TTC549 (cell line): Measurements from ENCODE around the gene ZNF74.
"Not testable (repeated sequence)": the region's sequence is repeated elsewhere in the genome, so short reads cannot be mapped to it uniquely, and the experiment has no call there.

Experiments
- FAIRE-seq: peaks from 2 replicates; lab custom pipeline; 2012; peaks lifted over from hg19 to GRCh38; lab: Jason Lieb, UNC

ZNF74 gene

GRCh38 chr22:20448630-20449029 is 54.7 kb downstream of the ZNF74 start:
- no peak for FAIRE-seq

GRCh38 chr22:20449819-20450550 is 56.0 kb downstream of the ZNF74 start:
- no peak for FAIRE-seq

GRCh38 chr22:20450551-20450906 is 56.6 kb downstream of the ZNF74 start:
- FAIRE-seq, result no peak

DNA sequence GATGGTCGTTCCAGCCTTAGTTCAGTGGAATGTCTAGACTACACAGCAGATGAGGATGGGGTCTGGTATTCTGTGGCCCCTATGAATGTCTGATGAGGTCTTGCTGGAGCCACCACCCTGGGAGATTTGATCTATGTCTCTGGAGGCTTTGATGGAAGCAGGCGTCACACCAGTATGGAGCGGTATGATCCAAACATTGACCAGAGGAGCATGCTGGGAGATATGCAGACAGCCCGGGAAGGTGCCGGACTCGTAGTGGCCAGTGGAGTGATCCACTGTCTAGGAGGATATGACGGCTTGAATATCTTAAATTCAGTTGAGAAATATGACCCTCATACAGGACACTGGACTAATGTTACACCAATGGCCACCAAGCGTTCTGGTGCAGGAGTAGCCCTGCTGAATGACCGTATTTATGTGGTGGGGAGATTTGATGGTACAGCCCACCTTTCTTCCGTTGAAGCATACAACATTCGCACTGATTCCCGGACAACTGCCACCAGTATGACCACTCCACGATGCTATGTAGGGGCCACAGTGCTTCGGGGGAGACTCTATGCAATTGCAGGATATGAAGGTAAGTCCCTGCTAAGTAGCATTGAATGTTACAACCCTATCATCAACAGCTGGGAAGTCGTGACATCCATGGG is 57.3 kb downstream of the ZNF74 start:
- not testable (repeated sequence) for FAIRE-seq

DNA sequence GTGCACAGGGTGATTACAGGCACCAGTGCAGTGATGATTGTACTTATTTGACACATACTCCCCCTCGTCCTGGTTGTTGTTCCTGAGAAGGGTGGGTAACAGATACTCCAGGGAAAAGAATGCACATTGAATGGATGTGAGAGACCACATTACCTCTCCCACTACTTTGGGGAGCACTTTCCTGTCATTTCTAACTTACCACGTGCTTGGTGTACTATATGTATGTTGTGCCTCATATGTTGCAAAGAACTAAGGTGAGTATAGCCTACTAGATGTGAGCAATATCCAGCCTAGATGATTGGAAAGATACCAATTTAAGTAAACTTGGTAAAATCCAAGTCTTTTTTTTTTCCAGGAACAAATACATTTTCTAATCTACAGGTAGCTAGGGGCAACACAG is 58.0 kb downstream of the ZNF74 start:
- no peak for FAIRE-seq

DNA sequence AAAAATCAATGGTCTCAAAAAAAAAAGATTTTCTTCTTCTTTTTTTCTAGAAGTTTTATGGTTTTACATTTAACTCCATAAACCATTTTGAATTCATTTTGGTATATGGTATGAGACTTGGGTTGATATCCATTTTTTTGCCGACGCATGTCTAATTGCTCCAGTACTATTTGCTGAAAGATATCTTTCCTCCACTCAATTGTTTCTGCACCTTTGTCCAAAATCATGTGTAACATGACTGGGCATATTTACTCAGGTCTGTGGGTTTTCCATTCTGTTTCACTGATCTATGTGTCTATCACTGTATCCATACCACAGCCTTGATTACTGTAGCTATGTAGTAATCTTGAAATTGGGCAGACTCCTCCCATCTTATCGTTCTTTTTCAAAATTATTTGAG is 59.3 kb downstream of the ZNF74 start:
- FAIRE-seq, result no peak

GRCh38 chr22:20455709-20456063 is 61.7 kb downstream of the ZNF74 start:
- FAIRE-seq, result no peak

- FAIRE-seq, result no peak
These were observed 62.2 kb downstream of the ZNF74 start for GRCh38 chr22:20456064-20456721.

- no peak for FAIRE-seq
These were observed 62.7 kb downstream of the ZNF74 start for GRCh38 chr22:20456722-20457076.

GRCh38 chr22:20457506-20458240 is 63.7 kb downstream of the ZNF74 start:
- no peak for FAIRE-seq
